ENCODE measurements around the gene BRME1. TPM values are rescaled to one million over a fixed set of nuclear protein-coding genes. Genes with fewer than 3 reads are reported as not detected.
A peak's percentile ranks its signal among the peaks of the same experiment; 100 is the strongest.

Gene BRME1
- total RNA-seq, 1 experiment from 2014 or later = 5.5 TPM

DNA sequence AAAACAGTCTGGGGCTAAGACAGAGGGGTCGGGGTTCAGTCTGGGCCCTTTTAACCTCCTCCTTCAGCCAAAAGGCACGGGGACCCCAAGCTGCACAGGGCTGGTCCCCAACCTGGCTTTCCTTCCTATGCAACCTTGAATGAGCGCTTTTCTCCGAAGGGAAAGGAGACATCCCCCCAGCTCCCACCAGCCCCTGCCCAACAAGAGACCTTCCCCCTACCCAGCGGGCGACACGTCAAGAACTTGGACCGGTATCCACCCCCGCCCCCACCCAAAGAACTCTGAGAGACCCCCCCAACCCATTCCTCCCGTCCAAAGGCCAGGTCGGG, 64.0 kb downstream of the BRME1 start:
- in situ Hi-C loops (cut with HindIII; ENCODE audit: low pct_unique_long_range_greater_than_20kb, low sequenced_read_pairs) = no loop called here
- DNase-seq (ENCODE audit: low read depth) = no peak

DNA sequence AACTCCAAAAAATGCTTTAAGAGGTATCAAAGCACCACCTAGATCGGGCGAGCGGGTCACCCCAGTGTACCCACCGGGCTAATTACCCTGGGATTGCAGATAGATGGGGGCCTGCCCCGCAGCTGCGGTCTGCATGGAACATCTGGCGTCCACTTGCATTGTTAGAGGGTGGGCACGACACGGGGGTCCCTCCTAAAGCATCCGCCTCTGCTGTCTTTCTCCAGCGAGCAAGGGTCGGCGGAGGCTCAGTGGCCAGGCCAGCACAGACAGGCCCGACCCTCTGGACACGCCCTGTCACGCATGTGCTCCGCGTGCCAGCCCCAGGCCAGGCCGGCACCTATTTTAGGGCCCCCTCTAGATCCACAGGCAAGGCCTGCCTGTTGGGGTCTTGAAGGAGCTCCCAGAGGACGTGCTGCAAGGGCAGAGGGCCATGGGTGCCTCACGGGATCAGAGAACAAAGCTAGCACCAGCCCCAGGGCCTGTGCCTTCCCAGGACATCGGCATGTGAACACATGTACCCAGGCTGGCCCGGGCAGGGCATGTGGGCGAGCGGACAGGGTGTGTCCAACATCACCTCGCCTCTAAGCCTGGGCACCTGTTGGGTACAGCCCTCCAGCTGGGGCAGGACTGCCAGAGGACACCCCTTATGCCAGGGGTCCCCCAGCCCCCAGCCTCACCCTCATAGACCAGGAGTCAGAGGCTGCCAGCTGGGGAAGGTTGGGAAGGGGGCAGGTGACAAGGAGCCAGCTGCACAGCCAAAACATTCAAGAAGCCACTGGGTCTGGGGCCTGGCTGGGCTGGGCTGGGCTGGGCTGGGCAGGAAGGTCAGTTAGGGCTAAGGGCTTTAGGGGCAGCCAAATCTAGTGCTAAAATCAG, 64.6 kb downstream of the BRME1 start:
- in situ Hi-C loops (cut with HindIII; ENCODE audit: low pct_unique_long_range_greater_than_20kb, low sequenced_read_pairs) = no loop called here
- peak; percentile 75 for DNase-seq (ENCODE audit: low read depth)

DNA sequence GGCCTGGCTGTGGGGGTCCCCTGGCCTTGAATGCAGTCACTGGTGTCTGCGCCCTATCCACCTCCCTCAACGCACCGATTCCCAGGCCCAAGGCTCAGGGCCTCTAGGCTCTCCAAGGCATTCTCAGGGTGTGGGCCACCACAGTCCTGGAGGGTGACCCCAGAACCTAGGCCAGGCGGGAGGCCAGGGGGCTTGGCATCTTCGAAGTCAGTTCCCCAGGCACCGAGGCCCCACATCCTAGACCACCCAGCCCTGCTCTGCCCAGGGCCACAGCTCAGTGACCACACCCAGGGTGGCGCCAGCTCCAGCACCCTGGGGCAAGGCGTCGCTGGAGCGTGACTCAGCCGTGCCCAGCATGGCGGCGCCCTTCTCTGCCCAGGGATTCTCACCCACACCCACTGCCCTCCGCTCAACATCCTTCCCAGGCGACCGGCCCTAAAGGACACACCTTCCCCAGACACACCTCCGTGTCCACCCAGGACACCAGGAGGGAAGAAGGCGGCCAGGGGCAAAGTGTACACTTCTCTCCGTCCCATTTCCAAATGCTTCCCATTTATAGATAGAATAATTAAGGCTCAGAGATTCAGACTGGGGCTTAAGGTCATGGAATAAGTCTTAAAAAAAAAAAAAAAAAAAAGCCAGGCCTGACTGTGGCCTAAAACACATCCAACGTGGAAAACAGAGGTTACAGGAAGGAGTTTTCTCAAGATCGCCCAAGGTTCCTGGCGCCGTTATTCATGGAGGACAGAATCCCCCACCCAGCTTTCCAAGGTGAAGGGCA, 65.4 kb downstream of the BRME1 start:
- peak; percentile 92 for DNase-seq (ENCODE audit: low read depth)
- in situ Hi-C loops (cut with HindIII; ENCODE audit: low pct_unique_long_range_greater_than_20kb, low sequenced_read_pairs) = no loop called here

DNA sequence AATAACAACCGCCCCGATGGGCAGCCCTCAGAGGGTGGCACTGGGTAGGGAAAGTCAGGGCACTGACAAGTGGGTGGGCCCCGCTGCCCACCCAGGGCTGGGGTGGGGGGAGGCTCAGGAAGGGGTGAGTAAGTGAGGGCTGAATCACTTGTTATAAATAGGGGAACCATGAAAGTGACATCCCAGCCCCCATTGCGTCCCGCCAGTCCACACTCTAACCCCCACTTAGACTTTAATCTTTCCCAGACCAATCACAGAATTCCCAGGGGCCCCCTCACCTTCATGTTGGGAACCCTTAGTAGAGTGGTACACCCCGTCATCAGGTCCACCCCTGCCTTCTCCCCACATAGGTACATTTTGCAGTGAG, 66.0 kb downstream of the BRME1 start:
- DNase-seq (ENCODE audit: low read depth) = no peak
- in situ Hi-C loops (cut with HindIII; ENCODE audit: low pct_unique_long_range_greater_than_20kb, low sequenced_read_pairs) = no loop called here

DNA sequence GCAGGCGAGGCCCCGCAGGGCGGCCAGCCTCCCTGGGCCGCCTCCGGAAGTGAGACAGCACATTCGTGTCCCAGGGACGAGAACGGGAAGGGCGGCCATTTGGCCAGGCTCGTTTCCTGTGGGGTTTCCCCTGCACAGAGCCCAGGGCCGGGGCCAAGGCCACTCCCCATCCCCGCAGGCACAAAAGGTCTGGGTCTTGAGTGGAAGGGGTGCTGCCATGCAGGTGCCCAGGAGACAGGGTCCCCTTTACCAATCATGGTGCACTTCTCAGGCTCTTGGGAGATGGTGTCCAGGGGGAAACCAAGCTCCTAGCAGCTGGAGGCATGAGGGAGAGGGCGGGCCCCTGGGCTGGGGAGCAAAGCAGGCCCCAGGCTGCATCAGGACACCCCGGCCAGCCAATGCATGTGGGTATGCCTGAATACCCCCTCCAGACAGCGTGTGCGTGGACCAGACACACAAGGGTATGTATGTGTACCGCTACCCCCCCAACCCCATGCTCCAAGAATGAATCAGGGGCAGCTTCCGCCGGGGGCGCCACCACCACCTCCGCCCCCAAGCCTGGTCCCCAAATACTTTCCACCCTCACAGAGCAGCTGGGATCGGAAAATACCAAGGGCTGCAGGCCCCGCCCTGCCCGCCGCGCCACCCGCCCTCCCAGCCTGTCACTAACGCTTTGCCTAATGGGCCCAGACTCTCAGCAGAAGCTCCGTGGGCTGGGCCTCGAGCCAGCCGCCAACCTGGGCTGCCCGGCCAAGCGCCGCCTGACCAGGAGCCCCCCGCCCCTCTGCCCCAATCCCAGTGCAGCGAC, 66.6 kb downstream of the BRME1 start:
- in situ Hi-C loops (cut with HindIII; ENCODE audit: low pct_unique_long_range_greater_than_20kb, low sequenced_read_pairs) = no loop called here
- DNase-seq (ENCODE audit: low read depth) = peak; percentile 93

DNA sequence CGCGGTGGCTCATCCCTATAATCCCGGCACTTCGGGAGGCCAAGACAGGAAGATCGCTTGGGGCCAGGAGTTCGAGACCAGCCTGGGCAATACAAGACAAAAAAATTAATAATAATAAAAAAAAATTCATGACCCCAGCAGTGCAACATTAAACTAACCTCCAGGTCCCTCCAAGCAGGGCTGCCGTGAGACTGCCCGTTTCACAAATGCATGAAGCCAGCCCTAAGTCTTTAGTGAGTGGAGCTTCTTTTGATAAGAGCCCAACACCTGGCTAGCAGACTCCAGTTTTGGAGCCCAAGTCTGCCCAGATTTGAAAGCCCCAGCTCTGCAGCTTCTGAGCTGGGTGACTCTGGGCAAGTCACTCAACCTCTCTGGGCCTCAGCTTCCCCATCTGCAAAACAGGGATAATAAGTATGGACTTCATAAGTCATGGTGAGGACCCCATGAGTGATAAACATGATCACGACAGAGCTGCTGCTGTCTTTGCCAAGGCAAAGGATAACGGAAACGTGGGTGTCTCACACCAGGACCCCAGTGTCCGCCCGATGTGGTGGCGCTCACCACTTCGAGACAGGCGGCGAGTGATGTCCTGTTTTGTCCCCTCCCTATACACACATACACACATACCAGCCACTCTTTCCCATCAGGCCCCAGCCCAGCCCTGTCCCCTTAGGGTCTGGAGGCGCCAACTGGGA, 67.3 kb downstream of the BRME1 start:
- no peak for DNase-seq (ENCODE audit: low read depth)
- in situ Hi-C loops (cut with HindIII; ENCODE audit: low pct_unique_long_range_greater_than_20kb, low sequenced_read_pairs) = no loop called here

DNA sequence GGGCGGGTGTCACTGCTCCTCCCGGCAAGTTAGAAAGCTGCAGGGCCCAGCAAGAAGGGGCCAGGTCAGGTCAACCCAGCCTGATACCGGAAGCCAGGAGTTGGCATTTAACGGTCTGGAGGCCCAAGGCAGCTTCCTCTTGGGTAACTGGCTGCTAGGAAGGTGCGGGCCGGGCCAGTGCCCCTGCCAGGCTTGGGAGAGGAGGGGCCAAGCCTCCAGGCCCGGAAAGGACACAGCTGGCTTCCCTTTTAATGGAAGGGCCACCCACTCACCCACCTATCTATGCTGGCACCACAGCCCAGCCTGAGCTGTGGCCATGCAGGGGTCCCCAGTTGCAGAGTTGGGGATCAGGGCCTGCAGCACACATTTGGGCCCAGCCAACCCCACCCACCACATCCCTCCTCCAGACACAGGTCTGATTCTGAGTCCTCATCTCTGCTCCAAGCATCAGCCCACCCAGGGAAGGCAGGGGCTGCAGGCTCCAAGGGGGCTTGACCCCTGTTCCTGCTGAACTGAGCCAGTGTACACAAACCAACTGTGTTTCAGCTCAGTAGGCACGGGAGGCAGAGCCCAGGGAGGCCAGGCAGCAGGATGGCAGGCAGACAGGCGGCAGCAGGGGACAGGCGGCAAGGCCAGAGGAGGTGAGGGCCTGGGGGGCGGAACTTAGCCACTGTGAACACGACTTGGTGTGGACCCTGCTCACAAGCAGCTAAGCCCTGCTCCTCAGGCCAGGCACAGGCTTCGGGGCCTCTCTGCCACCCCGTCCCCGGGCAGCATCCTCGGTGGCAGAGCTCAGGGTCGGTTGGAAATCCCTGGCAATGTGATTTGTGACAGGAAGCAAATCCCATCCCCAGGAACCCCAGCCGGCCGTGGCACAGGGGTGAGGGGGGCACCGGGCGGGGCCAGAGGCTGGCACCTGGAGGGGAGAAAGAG, 69.9 kb downstream of the BRME1 start:
- DNase-seq (ENCODE audit: low read depth) = peak; percentile 51
- in situ Hi-C loops (cut with HindIII; ENCODE audit: low pct_unique_long_range_greater_than_20kb, low sequenced_read_pairs) = no loop called here

DNA sequence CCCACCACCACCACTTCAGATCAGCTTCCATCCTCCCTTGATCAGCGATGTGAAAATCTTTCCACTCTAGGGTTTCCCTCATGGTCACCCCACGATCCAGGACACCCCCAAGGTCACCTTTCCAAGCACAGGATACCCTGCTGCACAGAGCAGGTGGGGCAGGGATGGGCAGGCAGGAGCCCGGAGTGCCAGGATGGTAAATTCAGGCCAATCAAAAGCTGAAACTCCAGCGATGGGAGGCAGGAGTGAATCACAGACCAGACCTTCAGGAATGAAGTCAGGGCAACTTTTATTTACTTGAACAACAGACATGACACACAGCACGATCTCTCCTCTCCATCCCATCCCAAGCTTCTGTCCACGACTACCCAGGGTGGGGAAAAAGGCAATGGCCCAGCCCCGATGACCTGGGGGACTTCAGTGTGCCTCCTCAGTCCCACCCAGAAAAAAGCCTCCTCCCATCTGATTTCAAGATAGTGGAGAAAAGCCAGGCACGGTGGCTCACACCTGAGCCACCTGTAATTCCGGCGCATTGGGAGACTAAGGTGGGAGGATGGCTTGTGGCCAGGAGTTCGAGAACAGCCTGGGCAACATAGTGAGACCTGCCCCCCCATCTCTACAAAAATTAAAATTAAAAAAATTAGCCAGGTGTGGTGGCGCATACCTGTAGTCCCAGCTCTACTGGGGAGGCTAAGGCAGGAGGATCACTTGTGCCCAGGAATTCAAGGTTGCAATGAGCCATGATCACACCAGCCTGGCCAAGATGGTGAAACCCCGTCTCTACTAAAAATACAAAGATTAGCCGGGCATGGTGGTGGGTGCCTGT, 71.5 kb downstream of the BRME1 start:
- DNase-seq (ENCODE audit: low read depth) = peak; percentile 82
- in situ Hi-C loops (cut with HindIII; ENCODE audit: low pct_unique_long_range_greater_than_20kb, low sequenced_read_pairs) = no loop called here

DNA sequence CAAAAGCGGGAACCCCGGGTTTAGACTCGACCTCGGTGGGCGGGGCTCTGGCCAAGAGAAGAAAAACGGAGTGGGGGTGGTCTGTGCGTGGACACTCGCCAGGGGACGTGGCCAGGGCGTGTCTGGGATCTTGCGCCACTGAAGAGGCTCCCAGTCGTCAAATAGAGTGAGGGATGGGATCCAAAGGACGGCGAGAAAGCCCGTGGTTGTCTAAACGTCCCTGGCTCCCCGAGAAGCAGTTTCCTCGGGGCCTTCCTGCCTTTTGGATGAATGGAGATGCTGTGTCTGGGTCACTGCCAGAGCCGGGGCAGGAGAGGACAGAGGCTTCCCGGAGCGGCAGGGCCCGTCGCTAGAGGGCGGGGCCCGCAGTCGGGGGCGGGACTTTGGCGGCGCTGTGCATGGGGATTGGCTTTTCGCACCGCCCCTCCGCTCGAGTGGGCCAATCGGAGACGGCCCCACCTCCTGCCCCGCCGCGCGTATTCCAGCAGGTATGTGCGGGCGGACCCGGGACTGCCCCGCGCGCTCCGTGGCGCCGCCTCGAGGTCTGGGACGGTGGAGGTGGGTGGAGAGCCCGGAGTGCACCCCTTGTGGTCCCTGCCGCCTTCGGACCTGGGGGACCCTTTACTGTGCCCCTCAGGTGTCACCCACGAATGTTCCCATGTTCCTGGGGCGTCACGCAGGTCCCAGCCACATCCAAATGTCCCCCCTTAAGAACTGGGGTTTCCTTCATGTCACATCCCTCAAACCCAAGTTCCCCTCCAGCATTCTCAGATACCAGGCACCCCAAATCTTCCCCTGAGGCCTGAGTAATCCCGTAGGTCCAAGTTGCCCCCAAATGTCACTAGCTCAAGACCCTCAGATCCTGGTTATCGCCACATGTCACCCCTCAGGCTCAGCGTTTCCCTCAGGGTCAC, 72.3 kb downstream of the BRME1 start:
- in situ Hi-C loops (cut with HindIII; ENCODE audit: low pct_unique_long_range_greater_than_20kb, low sequenced_read_pairs) = no loop called here
- DNase-seq (ENCODE audit: low read depth) = peak; percentile 93

Other genes with a start within 250 kb of the BRME1 start
- 90.3 and 174 TPM in 2 replicates for gene MRI1, start 141.6 kb downstream of the BRME1 start, total RNA-seq (2014; rRNA removed; shearing (Covaris generic); ENCODE audit: low replicate concordance)
- 170 and 176 TPM in 2 replicates for gene C19orf53, start 131.7 kb downstream of the BRME1 start, total RNA-seq (2014; rRNA removed; shearing (Covaris generic); ENCODE audit: low replicate concordance)
- gene ZSWIM4, start 110.7 kb downstream of the BRME1 start, total RNA-seq (2014; rRNA removed; shearing (Covaris generic); ENCODE audit: low replicate concordance) = 6.2 and 6.3 TPM in 2 replicates
- not detected in 2 replicates for gene NANOS3, start 29.0 kb downstream of the BRME1 start, total RNA-seq (2014; rRNA removed; shearing (Covaris generic); ENCODE audit: low replicate concordance)
- gene CC2D1A, start 84 bp upstream of the BRME1 start, total RNA-seq (2014; rRNA removed; shearing (Covaris generic); ENCODE audit: low replicate concordance) = 24.1 and 28.2 TPM in 2 replicates
- 16.1 TPM in 1 of 2 replicates, not detected in the other for gene PODNL1, start 32.3 kb upstream of the BRME1 start, total RNA-seq (2014; rRNA removed; shearing (Covaris generic); ENCODE audit: low replicate concordance)
- gene DCAF15, start 46.4 kb upstream of the BRME1 start, total RNA-seq (2014; rRNA removed; shearing (Covaris generic); ENCODE audit: low replicate concordance) = 16.8 and 20.3 TPM in 2 replicates
- gene RFX1, start 100.2 kb upstream of the BRME1 start, total RNA-seq (2014; rRNA removed; shearing (Covaris generic); ENCODE audit: low replicate concordance) = 6.1 and 7.5 TPM in 2 replicates
- gene RLN3, start 122.0 kb upstream of the BRME1 start, total RNA-seq (2014; rRNA removed; shearing (Covaris generic); ENCODE audit: low replicate concordance) = not detected in 2 replicates
- 8.6 and 15.6 TPM in 2 replicates for gene IL27RA, start 125.6 kb upstream of the BRME1 start, total RNA-seq (2014; rRNA removed; shearing (Covaris generic); ENCODE audit: low replicate concordance)
- not detected in 2 replicates for gene PALM3, start 156.0 kb upstream of the BRME1 start, total RNA-seq (2014; rRNA removed; shearing (Covaris generic); ENCODE audit: low replicate concordance)
- 2.5 and 2.7 TPM in 2 replicates for gene MISP3, start 166.7 kb upstream of the BRME1 start, total RNA-seq (2014; rRNA removed; shearing (Covaris generic); ENCODE audit: low replicate concordance)
- gene C19orf67, start 179.7 kb upstream of the BRME1 start, total RNA-seq (2014; rRNA removed; shearing (Covaris generic); ENCODE audit: low replicate concordance) = not detected in 2 replicates
- 68.1 and 92.1 TPM in 2 replicates for gene SAMD1, start 184.6 kb upstream of the BRME1 start, total RNA-seq (2014; rRNA removed; shearing (Covaris generic); ENCODE audit: low replicate concordance)
- 17.6 and 25.4 TPM in 2 replicates for gene PRKACA, start 211.6 kb upstream of the BRME1 start, total RNA-seq (2014; rRNA removed; shearing (Covaris generic); ENCODE audit: low replicate concordance)
- gene ASF1B, start 230.5 kb upstream of the BRME1 start, total RNA-seq (2014; rRNA removed; shearing (Covaris generic); ENCODE audit: low replicate concordance) = 80.1 and 109 TPM in 2 replicates